ENCODE results near the gene ELOVL5.
"Not testable (repeated sequence)": the region's sequence is repeated elsewhere in the genome, so short reads cannot be mapped to it uniquely, and the experiment has no call there.

The ELOVL5 gene

GRCh38 chr6:53348371-53349208 lies at the start of gene ELOVL5:
Gene ELOVL5, minus strand, starts transcription at chr6:53348950. Its CDS starts 53,251 bp downstream, at chr6:53295699.
- TF ChIP-seq CTCF (IDR thresholded peaks at IDR 0.05; ENCODE audit: low read depth, low read length, missing control alignments): no peak
- H3K4me3 ChIP-seq (ENCODE audit: low read depth, low read length): peak within 1 kb of the TSS; percentile 98
- peak; percentile 79 for DNase-seq (ENCODE audit: low read depth)

- TF ChIP-seq CTCF (IDR thresholded peaks at IDR 0.05; ENCODE audit: low read depth, low read length, missing control alignments): no peak
These were observed 48.5 kb upstream of the ELOVL5 start for GRCh38 chr6:53397283-53397682.

GRCh38 chr6:53395986-53396385 lies 47.2 kb upstream of the ELOVL5 start:
- H3K4me3 ChIP-seq (ENCODE audit: low read depth, low read length): no peak overlapping the region
- no peak for DNase-seq (ENCODE audit: low read depth)
- no peak for TF ChIP-seq CTCF (IDR thresholded peaks at IDR 0.05; ENCODE audit: low read depth, low read length, missing control alignments)

More at GRCh38 chr6:53397283-53397682, 48.5 kb upstream of the ELOVL5 start:
- DNase-seq (ENCODE audit: low read depth): no peak
- H3K4me3 ChIP-seq (ENCODE audit: low read depth, low read length): no peak overlapping the region

GRCh38 chr6:53394704-53395103 lies 46.0 kb upstream of the ELOVL5 start:
- H3K4me3 ChIP-seq (ENCODE audit: low read depth, low read length): no peak overlapping the region
- no peak for DNase-seq (ENCODE audit: low read depth)
- no peak for TF ChIP-seq CTCF (IDR thresholded peaks at IDR 0.05; ENCODE audit: low read depth, low read length, missing control alignments)

- DNase-seq (ENCODE audit: low read depth): no peak
- TF ChIP-seq CTCF (IDR thresholded peaks at IDR 0.05; ENCODE audit: low read depth, low read length, missing control alignments): no peak
- no peak overlapping the region for H3K4me3 ChIP-seq (ENCODE audit: low read depth, low read length)
These were observed 42.4 kb upstream of the ELOVL5 start for GRCh38 chr6:53391170-53391569.

GRCh38 chr6:53390010-53390409 lies 41.3 kb upstream of the ELOVL5 start:
- H3K4me3 ChIP-seq (ENCODE audit: low read depth, low read length): no peak overlapping the region
- no peak for DNase-seq (ENCODE audit: low read depth)
- TF ChIP-seq CTCF (IDR thresholded peaks at IDR 0.05; ENCODE audit: low read depth, low read length, missing control alignments): no peak

GRCh38 chr6:53388615-53389014 lies 39.9 kb upstream of the ELOVL5 start:
- H3K4me3 ChIP-seq (ENCODE audit: low read depth, low read length); DNase-seq (ENCODE audit: low read depth): not testable (repeated sequence)

Measured in GM12864 (cell line).